Stimulated activated CD4-positive, alpha-beta T cell treated with anti-CD3 and anti-CD28 coated beads, Interleukin-12 subunit alpha, Interleukin-12 subunit beta, amount 100 ng/mL, for 4 hours (primary cell): ENCODE measurements around the gene ARHGDIB.

ENCODE experiments used
- DNase-seq: peaks from one replicate; pipeline ENCODE4 v3.0.0-alpha.2; 2020

The ARHGDIB gene

GRCh38 chr12:14961466-14962152 is at the start of gene ARHGDIB:
TSS of gene ARHGDIB (minus strand) at chr12:14961601. CDS start at chr12:14950712, 10,889 bp downstream.
- DNase-seq: no peak

DNA sequence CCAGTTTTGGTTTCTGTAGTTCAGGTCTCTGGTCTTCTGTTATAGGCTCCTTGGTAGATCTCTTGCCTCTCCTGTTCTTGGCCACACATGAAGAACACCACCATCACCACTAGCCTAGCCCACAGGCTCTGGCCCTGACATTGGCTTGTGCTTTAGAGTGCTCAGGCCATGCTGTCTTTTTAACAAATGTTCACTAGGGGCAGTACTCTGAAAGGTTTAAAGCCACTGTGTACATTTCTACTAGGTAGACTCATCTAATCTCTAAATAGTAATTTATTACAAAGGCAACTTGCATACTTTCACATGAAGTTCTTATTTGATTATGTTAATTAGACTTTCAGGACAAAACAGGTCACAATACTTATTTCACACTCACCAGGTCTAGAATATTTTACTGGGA is 49.8 kb upstream of the ARHGDIB start:
- no peak for DNase-seq

DNA sequence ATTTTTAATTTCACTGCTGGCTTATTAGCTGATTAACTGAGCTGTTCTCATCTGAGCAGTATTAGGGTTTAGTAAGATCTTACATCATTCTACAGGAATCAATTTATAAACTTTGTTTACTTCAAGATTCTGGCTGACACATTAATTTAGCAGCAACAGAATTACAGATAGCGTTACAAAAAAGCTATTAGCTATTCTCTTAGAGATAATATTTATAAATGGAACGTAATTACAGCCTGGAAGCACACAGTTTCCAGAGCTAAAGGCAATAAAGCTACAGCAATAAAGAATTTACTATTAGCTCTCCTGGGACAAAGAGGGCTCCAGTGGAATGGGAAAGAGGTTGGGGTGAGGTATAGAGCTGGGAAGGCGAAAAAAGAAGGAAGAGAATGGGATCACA is 46.1 kb upstream of the ARHGDIB start:
- no peak for DNase-seq

- no peak for DNase-seq
These were observed 43.7 kb upstream of the ARHGDIB start for GRCh38 chr12:15005064-15005463.

GRCh38 chr12:15004421-15004820 is 43.0 kb upstream of the ARHGDIB start:
- no peak for DNase-seq

DNA sequence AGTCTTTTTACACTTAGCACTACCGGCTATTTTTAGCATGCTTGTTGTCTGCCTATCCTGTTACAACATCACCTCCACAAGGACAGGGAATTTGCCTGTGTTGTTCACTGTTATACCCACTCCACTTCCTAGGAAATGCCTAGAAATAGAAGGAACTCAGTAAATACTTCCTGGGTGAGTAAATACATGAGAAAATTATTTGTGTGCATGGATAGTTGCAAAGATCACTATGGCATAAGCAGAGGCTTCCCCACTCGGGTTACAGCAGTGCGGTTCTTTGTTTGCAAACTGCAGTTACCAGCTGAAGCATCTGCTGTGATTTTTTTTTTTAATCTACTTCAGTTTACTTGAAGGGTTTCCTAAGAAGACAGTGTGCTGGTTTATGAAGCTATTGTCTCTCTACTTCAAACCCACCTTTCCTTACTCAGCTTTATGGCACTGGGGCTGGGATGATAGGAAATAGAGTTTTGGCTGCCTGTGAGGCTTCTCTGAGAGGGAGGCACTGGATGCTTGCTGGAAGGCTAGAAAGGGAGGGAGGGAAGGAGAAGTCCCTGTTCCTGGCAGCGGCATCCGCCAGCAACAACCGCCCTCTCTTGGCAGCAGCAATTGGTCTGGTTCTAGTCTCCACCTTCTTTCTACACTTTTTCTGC is 40.5 kb upstream of the ARHGDIB start:
- DNase-seq: no peak

DNA sequence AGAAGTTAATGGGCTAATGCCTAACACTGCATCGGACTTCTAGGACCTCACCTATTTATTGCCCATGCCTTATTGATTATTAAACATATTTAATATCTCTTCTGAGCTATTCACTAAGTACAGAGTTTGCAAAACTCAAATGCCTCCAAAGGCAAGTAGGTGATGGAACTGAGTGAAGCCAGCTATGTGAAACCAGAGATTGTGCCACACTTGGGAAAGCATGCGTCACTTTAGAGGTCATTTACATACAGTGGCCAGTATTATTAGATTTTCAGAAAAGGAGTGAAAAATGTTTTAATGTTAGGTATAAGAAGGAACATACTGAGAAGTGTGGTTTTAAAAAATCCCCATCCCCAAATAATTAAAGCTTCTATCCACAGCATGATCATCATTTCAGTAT is 39.2 kb upstream of the ARHGDIB start:
- DNase-seq: no peak

DNA sequence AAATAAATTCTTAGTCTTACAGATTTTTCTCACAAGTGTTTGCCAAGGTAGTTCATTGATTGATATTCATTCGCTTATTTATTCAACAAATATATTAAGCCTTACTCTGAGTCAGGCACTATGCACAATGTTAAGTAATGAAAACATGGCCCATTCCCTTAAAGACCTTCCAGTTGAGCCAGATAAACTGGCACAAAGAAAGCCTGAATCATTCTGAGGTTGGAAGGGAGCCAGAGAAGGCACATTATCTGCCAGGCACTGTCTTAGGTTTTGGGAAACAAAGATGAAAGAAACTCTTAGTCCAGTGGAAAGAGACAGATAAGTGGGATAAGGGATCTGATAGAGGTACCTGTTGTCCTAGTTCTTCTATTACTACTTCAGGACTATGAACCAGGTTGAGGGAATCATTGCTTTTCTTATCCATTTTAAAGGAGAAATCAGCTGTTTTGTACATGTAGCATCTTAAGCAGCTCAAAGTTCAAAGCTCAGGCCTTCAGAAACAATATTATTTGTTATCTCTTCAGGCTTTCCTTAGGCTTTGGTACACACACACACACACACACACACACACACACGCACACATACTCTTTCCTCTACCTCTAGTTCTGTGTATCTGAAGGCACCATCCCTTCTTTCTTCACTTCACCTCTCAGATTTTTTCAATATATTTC is 38.4 kb upstream of the ARHGDIB start:
- DNase-seq: no peak

- no peak for DNase-seq
These were observed 37.8 kb upstream of the ARHGDIB start for GRCh38 chr12:14999021-14999694.

DNA sequence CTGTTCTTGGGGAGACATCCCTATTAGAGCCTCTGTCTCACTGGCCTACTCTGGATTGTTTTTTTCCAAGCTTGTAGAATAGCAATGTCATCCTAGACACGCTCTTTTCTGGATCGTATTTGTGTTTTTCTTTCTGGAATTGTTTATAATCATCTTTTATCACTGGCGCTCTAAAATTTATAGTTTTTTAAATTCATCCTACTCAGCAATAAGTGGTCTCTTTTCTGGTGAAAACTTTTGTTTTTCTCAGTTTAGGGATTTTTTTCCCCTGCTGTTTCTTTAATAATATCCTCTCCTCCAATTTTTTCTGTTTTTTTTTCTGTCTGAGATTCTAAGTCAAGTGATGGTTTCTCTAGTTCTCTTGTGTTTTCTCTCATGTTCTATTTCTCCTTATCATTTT is 36.6 kb upstream of the ARHGDIB start:
- DNase-seq: no peak

GRCh38 chr12:14995583-14996425 is 34.4 kb upstream of the ARHGDIB start:
- DNase-seq: no peak

DNA sequence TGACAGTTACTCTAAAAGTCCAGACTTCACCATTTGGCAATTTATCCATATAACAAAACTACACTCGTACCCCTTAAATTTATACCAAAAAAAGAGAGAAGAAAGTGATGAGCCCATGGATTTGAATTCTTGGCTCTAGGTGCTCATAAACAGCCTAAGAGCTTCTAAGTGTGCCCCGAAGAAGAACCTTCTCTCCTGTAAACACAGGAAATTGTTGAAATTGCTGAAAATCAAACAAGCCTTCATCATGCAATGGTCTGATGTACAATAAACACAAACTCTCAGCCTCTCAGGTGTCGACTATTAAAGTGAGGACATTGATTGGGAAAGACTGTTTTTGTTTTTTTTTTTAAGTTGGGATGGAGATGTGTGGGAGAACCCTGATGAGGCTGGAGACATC is 33.2 kb upstream of the ARHGDIB start:
- no peak for DNase-seq

GRCh38 chr12:14993537-14994266 is 32.3 kb upstream of the ARHGDIB start:
- DNase-seq: no peak

- DNase-seq: no peak
These were observed 31.7 kb upstream of the ARHGDIB start for GRCh38 chr12:14993117-14993516.

GRCh38 chr12:14992673-14993072 is 31.3 kb upstream of the ARHGDIB start:
- no peak for DNase-seq

DNA sequence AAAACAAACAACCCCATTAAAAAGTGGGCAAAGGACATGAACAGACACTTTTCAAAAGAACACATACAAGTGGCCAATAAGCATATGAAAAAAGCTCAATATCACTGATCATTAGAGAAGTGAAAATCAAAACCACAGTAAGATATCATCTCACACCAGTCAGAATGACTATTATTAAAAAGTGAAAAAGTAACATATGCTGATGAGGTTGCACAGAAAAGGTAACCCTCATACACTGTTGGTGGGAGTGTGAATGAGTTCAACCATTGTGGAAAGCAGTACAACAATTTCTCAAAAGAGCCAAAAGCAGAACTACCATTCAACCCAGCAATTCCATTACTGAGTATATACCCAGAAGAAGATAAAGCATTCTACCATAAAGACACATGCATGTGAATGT is 29.7 kb upstream of the ARHGDIB start:
- no peak for DNase-seq

DNA sequence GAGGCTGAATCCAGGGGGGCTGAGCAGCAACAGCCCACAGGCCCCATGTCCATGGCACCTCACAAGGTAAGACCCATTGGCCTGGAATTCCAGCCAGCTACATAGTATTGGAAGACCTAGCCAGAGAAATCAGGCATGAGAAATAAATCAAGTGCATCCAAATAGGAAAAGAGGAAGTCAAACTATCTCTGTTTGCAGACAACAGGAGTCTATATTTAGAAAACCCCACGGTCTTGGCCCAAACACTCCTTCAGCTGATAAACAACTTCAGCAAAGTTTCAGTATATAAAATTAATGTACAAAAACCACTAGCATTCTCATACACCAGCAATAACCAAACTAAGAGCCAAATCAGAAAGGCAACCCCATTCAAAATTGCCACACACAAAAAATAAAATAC is 28.4 kb upstream of the ARHGDIB start:
- DNase-seq: no peak

- DNase-seq: no peak
These were observed 26.6 kb upstream of the ARHGDIB start for GRCh38 chr12:14988035-14988434.

DNA sequence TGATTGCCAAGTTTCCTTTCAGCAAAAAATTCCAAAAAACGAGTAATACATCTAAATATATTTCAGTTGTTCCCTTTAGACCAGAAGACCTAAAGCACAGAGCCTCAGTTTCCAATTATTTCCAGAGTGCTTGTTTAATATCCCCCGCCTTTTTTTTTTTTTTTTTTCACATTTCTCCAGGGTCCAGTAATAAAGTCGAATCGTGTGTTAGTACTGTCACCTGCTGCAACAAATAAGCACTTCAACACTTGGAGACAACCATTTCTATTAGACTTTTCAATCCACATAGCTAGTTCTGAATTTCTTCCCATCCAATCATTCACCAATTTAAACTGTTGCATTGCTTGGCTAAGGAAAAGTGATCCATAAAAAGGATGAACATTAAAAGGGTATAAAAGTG is 25.0 kb upstream of the ARHGDIB start:
- no peak for DNase-seq

- DNase-seq: no peak
These were observed 23.4 kb upstream of the ARHGDIB start for GRCh38 chr12:14984766-14985285.

DNA sequence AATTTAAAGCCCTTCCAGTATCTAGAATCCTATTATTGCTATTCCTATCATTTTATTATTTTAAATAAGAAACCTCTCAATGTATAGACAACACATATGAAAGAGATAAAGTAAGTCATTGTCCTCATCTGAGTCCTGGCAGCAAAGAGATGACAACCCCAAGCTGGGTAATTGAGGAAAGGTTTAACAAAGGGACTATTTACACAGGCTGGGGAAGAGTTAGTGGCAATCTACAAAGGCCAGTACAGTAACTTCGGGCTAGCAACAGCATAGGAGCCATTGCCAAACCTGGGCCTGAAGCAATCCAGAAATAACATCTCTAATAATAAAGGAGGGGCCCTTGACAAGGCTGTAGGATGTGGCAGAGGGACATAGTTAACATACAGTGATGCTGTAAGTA is 22.6 kb upstream of the ARHGDIB start:
- DNase-seq: no peak

GRCh38 chr12:14982991-14983390 is 21.6 kb upstream of the ARHGDIB start:
- DNase-seq: no peak
